Measurements from ENCODE around the gene STK11.

STK11 gene

GRCh38 chr19:1205114-1206099 is at the start of gene STK11:
Gene STK11, plus strand, starts transcription at chr19:1205778. Its CDS starts 1,136 bp downstream, at chr19:1206914.
- Histone ChIP-seq H3K4me1 (ENCODE audit: control insufficient read depth in 1 of 2, insufficient read depth in 2 of 2, low read length in 2 of 2) (peaks cover 19 to 37% of the 10 kb centered on the region in 2 donors), H3K36me3 (ENCODE audit: control insufficient read depth in 1 of 2, insufficient read depth in 2 of 2, low read length in 2 of 2) (no peaks in the 10 kb centered on the region), H3K27me3 (ENCODE audit: low read depth, low read length) (no peaks in the 10 kb centered on the region), H3K9me3 (ENCODE audit: control insufficient read depth in 1 of 2, low read length in 2 of 2) (no peaks in the 10 kb centered on the region), H3K27ac (ENCODE audit: low read length) (peak within 1 kb of the TSS; percentile 74), H3K4me3 (ENCODE audit: low read depth in 1 of 2, low read length in 2 of 2) (peak within 1 kb of the TSS; percentile 70 to 82)

- Histone ChIP-seq H3K9me3 (ENCODE audit: control insufficient read depth in 1 of 2, low read length in 2 of 2) (no peaks in the 10 kb centered on the region), H3K4me3 (ENCODE audit: low read depth in 1 of 2, low read length in 2 of 2) (no peak overlapping the region), H3K27me3 (ENCODE audit: low read depth, low read length) (no peaks in the 10 kb centered on the region), H3K36me3 (ENCODE audit: control insufficient read depth in 1 of 2, insufficient read depth in 2 of 2, low read length in 2 of 2) (peaks cover 4 to 18% of the 10 kb centered on the region in 2 donors), H3K4me1 (ENCODE audit: control insufficient read depth in 1 of 2, insufficient read depth in 2 of 2, low read length in 2 of 2) (peaks cover 0 to 7% of the 10 kb centered on the region in 2 donors), H3K27ac (ENCODE audit: low read length) (no peak overlapping the region)
These were observed 49.2 kb upstream of the STK11 start for GRCh38 chr19:1156305-1156801.

GRCh38 chr19:1156830-1157615 is 48.6 kb upstream of the STK11 start:
- no peaks in the 10 kb centered on the region for H3K9me3 ChIP-seq (ENCODE audit: control insufficient read depth in 1 of 2, low read length in 2 of 2)
- H3K27ac ChIP-seq (ENCODE audit: low read length), result no peak overlapping the region
- no peak overlapping the region for H3K4me3 ChIP-seq (ENCODE audit: low read depth in 1 of 2, low read length in 2 of 2)
- H3K4me1 ChIP-seq (ENCODE audit: control insufficient read depth in 1 of 2, insufficient read depth in 2 of 2, low read length in 2 of 2), result peaks cover 0 to 7% of the 10 kb centered on the region in 2 donors
- no peaks in the 10 kb centered on the region for H3K27me3 ChIP-seq (ENCODE audit: low read depth, low read length)
- peaks cover 4 to 15% of the 10 kb centered on the region in 2 donors for H3K36me3 ChIP-seq (ENCODE audit: control insufficient read depth in 1 of 2, insufficient read depth in 2 of 2, low read length in 2 of 2)

GRCh38 chr19:1157931-1158884 is 47.4 kb upstream of the STK11 start:
- H3K4me1 ChIP-seq (ENCODE audit: control insufficient read depth in 1 of 2, insufficient read depth in 2 of 2, low read length in 2 of 2), result peaks cover 0 to 7% of the 10 kb centered on the region in 2 donors

DNA sequence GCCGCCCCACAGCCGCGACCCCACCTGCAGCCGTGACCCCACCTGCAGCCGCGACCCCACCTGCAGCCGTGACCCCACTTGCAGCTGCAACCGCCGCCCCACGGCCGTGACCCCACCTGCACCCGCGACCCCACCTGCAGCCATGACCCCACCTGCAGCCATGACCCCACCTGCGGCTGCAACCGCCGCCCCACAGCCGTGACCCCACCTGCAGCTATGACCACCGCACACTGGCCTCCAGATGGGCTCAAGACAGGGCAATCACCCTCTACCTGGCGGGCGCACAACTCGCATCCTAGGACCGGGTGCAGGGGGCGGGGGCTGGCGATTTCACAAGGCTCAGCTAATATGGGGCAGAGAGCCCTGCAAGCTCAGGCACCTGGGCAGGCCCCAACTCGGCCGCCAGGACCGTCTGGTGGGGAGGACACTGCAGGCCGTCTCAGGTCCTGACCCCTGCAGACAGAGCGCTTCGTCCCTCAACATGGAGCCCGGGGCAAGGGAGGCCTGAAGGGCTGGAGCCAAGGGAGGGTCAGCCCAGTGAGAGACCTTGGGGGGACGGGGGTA is 46.6 kb upstream of the STK11 start:
- H3K4me3 ChIP-seq (ENCODE audit: low read depth in 1 of 2, low read length in 2 of 2), result no peak overlapping the region
- H3K9me3 ChIP-seq (ENCODE audit: control insufficient read depth in 1 of 2, low read length in 2 of 2), result no peaks in the 10 kb centered on the region
- H3K36me3 ChIP-seq (ENCODE audit: control insufficient read depth in 1 of 2, insufficient read depth in 2 of 2, low read length in 2 of 2), result peaks cover 0 to 6% of the 10 kb centered on the region in 2 donors
- no peak overlapping the region for H3K27ac ChIP-seq (ENCODE audit: low read length)
- no peaks in the 10 kb centered on the region for H3K27me3 ChIP-seq (ENCODE audit: low read depth, low read length)
- H3K4me1 ChIP-seq (ENCODE audit: control insufficient read depth in 1 of 2, insufficient read depth in 2 of 2, low read length in 2 of 2), result peaks cover 0 to 7% of the 10 kb centered on the region in 2 donors

More at GRCh38 chr19:1157931-1158884, 47.4 kb upstream of the STK11 start:
- H3K36me3 ChIP-seq (ENCODE audit: control insufficient read depth in 1 of 2, insufficient read depth in 2 of 2, low read length in 2 of 2), result peaks cover 0 to 9% of the 10 kb centered on the region in 2 donors
- H3K9me3 ChIP-seq (ENCODE audit: control insufficient read depth in 1 of 2, low read length in 2 of 2), result no peaks in the 10 kb centered on the region
- H3K4me3 ChIP-seq (ENCODE audit: low read depth in 1 of 2, low read length in 2 of 2), result no peak overlapping the region
- no peak overlapping the region for H3K27ac ChIP-seq (ENCODE audit: low read length)
- no peaks in the 10 kb centered on the region for H3K27me3 ChIP-seq (ENCODE audit: low read depth, low read length)

GRCh38 chr19:1159864-1160595 is 45.5 kb upstream of the STK11 start:
- Histone ChIP-seq H3K4me3 (ENCODE audit: low read depth in 1 of 2, low read length in 2 of 2) (no peak overlapping the region), H3K4me1 (ENCODE audit: control insufficient read depth in 1 of 2, insufficient read depth in 2 of 2, low read length in 2 of 2) (peaks cover 0 to 9% of the 10 kb centered on the region in 2 donors), H3K36me3 (ENCODE audit: control insufficient read depth in 1 of 2, insufficient read depth in 2 of 2, low read length in 2 of 2) (peaks cover 0 to 4% of the 10 kb centered on the region in 2 donors), H3K27me3 (ENCODE audit: low read depth, low read length) (no peaks in the 10 kb centered on the region), H3K27ac (ENCODE audit: low read length) (no peak overlapping the region), H3K9me3 (ENCODE audit: control insufficient read depth in 1 of 2, low read length in 2 of 2) (no peaks in the 10 kb centered on the region)

- no peak overlapping the region for H3K4me3 ChIP-seq (ENCODE audit: low read depth in 1 of 2, low read length in 2 of 2)
- no peak overlapping the region for H3K27ac ChIP-seq (ENCODE audit: low read length)
- H3K9me3 ChIP-seq (ENCODE audit: control insufficient read depth in 1 of 2, low read length in 2 of 2), result no peaks in the 10 kb centered on the region
- no peaks in the 10 kb centered on the region for H3K27me3 ChIP-seq (ENCODE audit: low read depth, low read length)
- peaks cover 0 to 5% of the 10 kb centered on the region in 2 donors for H3K36me3 ChIP-seq (ENCODE audit: control insufficient read depth in 1 of 2, insufficient read depth in 2 of 2, low read length in 2 of 2)
- peaks cover 0 to 5% of the 10 kb centered on the region in 2 donors for H3K4me1 ChIP-seq (ENCODE audit: control insufficient read depth in 1 of 2, insufficient read depth in 2 of 2, low read length in 2 of 2)
These were observed 43.9 kb upstream of the STK11 start for GRCh38 chr19:1161716-1162115.

- H3K4me1 ChIP-seq (ENCODE audit: control insufficient read depth in 1 of 2, insufficient read depth in 2 of 2, low read length in 2 of 2), result peaks cover 0 to 7% of the 10 kb centered on the region in 2 donors
- H3K27me3 ChIP-seq (ENCODE audit: low read depth, low read length), result no peaks in the 10 kb centered on the region
- H3K36me3 ChIP-seq (ENCODE audit: control insufficient read depth in 1 of 2, insufficient read depth in 2 of 2, low read length in 2 of 2), result peaks cover 0 to 14% of the 10 kb centered on the region in 2 donors
- H3K27ac ChIP-seq (ENCODE audit: low read length), result no peak overlapping the region
- H3K9me3 ChIP-seq (ENCODE audit: control insufficient read depth in 1 of 2, low read length in 2 of 2), result no peaks in the 10 kb centered on the region
- no peak overlapping the region for H3K4me3 ChIP-seq (ENCODE audit: low read depth in 1 of 2, low read length in 2 of 2)
These were observed 42.9 kb upstream of the STK11 start for GRCh38 chr19:1162404-1163282.

DNA sequence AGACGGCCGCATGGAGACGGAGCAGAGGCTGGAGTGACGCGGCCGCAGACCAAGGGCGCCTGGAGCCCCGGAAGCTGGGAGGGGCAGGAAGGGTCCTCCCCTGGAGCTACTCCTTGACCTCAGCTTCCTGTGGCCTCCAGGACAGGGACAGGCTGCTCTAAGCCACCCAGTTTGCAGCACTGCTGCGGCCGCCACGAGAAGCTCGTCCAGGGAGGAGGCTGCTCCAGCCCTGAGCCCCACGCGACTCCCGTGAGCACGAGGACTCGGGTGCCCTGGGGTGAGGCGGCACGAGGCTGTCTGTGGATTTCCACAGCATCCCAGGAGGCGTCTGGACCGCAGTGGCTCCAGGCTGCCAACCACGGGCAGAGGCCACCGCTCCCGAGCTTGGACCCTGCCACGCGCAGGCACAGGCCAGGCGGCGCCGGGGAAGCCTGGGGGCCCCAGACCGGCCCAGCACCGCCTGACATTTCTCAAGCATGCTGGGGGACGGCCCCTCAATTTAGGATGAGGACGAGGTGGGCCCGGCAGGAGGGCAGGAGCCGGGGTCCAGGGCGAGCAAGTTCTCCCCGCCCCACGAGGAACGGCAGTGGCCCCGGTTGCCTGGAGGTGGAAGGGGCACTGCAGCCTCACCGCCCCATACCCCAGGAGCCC is 42.2 kb upstream of the STK11 start:
- no peak overlapping the region for H3K27ac ChIP-seq (ENCODE audit: low read length)
- H3K4me1 ChIP-seq (ENCODE audit: control insufficient read depth in 1 of 2, insufficient read depth in 2 of 2, low read length in 2 of 2), result peaks cover 0 to 14% of the 10 kb centered on the region in 2 donors
- no peaks in the 10 kb centered on the region for H3K27me3 ChIP-seq (ENCODE audit: low read depth, low read length)
- H3K36me3 ChIP-seq (ENCODE audit: control insufficient read depth in 1 of 2, insufficient read depth in 2 of 2, low read length in 2 of 2), result peaks cover 0 to 11% of the 10 kb centered on the region in 2 donors
- H3K9me3 ChIP-seq (ENCODE audit: control insufficient read depth in 1 of 2, low read length in 2 of 2), result no peaks in the 10 kb centered on the region
- H3K4me3 ChIP-seq (ENCODE audit: low read depth in 1 of 2, low read length in 2 of 2), result no peak overlapping the region
